T-helper 1 cell treated with Interleukin-12 subunit alpha and Interleukin-12 subunit beta and Interleukin-4 antibody, amounts not matched to agents 30 μg/mL and 1 μg/mL, for 36 hours (primary cell): ENCODE data around the gene LHX1.

Source experiments
- H3K27ac Mint-ChIP-seq: one replicate; pipeline ENCODE4 v1.8.0; 2021; ENCODE audit warnings: mild to moderate bottlenecking, mixed read lengths
- H3K27me3 Mint-ChIP-seq: one replicate; pipeline ENCODE4 v1.8.0; 2021; ENCODE audit warnings: low read depth, mixed read lengths
- H3K36me3 Mint-ChIP-seq: one replicate; pipeline ENCODE4 v1.8.0; 2021; ENCODE audit warnings: low read depth, mixed read lengths
- H3K4me1 Mint-ChIP-seq: one replicate; pipeline ENCODE4 v1.8.0; 2021; ENCODE audit warnings: low read depth, mixed read lengths
- H3K4me3 Mint-ChIP-seq: one replicate; pipeline ENCODE4 v1.8.0; 2021; ENCODE audit warnings: mild to moderate bottlenecking, moderate library complexity, mixed read lengths
- H3K9me3 Mint-ChIP-seq: one replicate; pipeline ENCODE4 v1.8.0; 2021; ENCODE audit warnings: mixed read lengths

LHX1 gene

GRCh38 chr17:36950027-36950426 is 12.8 kb downstream of the LHX1 start:
- Mint-ChIP-seq H3K9me3 (no peaks in the 10 kb centered on the region), H3K4me1 (peaks cover 49% of the 10 kb centered on the region), H3K27me3 (peaks cover 37% of the 10 kb centered on the region), H3K4me3 (peak overlapping the region; percentile 96), H3K36me3 (peaks cover 39% of the 10 kb centered on the region), H3K27ac (no peak overlapping the region)

GRCh38 chr17:36951084-36951789 is 14.0 kb downstream of the LHX1 start:
- Mint-ChIP-seq H3K4me1 (peaks cover 52% of the 10 kb centered on the region), H3K9me3 (no peaks in the 10 kb centered on the region), H3K4me3 (peak overlapping the region; percentile 96)

GRCh38 chr17:36971508-36971907 is 34.2 kb downstream of the LHX1 start:
- no peak overlapping the region for H3K4me3 Mint-ChIP-seq
- H3K4me1 Mint-ChIP-seq, result peaks cover 15% of the 10 kb centered on the region
- H3K36me3 Mint-ChIP-seq, result peaks cover 31% of the 10 kb centered on the region
- H3K9me3 Mint-ChIP-seq, result no peaks in the 10 kb centered on the region
- H3K27ac Mint-ChIP-seq, result no peak overlapping the region
- no peaks in the 10 kb centered on the region for H3K27me3 Mint-ChIP-seq

More at GRCh38 chr17:36951084-36951789, 14.0 kb downstream of the LHX1 start:
- H3K27me3 Mint-ChIP-seq, result peaks cover 25% of the 10 kb centered on the region
- no peak overlapping the region for H3K27ac Mint-ChIP-seq
- H3K36me3 Mint-ChIP-seq, result peaks cover 47% of the 10 kb centered on the region

- Mint-ChIP-seq H3K9me3 (no peaks in the 10 kb centered on the region), H3K27ac (no peak overlapping the region), H3K4me3 (no peak overlapping the region), H3K36me3 (peaks cover 28% of the 10 kb centered on the region), H3K27me3 (no peaks in the 10 kb centered on the region), H3K4me1 (peaks cover 15% of the 10 kb centered on the region)
Measured at GRCh38 chr17:36972186-36972700, 35.0 kb downstream of the LHX1 start.

- Mint-ChIP-seq H3K4me3 (no peak overlapping the region), H3K27me3 (no peaks in the 10 kb centered on the region), H3K27ac (no peak overlapping the region), H3K4me1 (peaks cover 15% of the 10 kb centered on the region), H3K36me3 (peaks cover 23% of the 10 kb centered on the region), H3K9me3 (no peaks in the 10 kb centered on the region)
Measured at GRCh38 chr17:36972905-36973304, 35.6 kb downstream of the LHX1 start.

- Mint-ChIP-seq H3K36me3 (peaks cover 11% of the 10 kb centered on the region), H3K27ac (no peak overlapping the region), H3K27me3 (no peaks in the 10 kb centered on the region), H3K4me3 (no peak overlapping the region), H3K4me1 (peaks cover 5% of the 10 kb centered on the region), H3K9me3 (no peaks in the 10 kb centered on the region)
Measured at GRCh38 chr17:36975922-36976515, 38.7 kb downstream of the LHX1 start.

GRCh38 chr17:36977066-36977465 is 39.8 kb downstream of the LHX1 start:
- Mint-ChIP-seq H3K9me3 (no peaks in the 10 kb centered on the region), H3K4me3 (no peak overlapping the region), H3K36me3 (peaks cover 16% of the 10 kb centered on the region), H3K27me3 (no peaks in the 10 kb centered on the region), H3K27ac (no peak overlapping the region), H3K4me1 (peaks cover 5% of the 10 kb centered on the region)

GRCh38 chr17:36977568-36977967 is 40.3 kb downstream of the LHX1 start:
- no peaks in the 10 kb centered on the region for H3K9me3 Mint-ChIP-seq
- no peak overlapping the region for H3K27ac Mint-ChIP-seq
- H3K27me3 Mint-ChIP-seq, result no peaks in the 10 kb centered on the region
- H3K4me1 Mint-ChIP-seq, result peaks cover 3% of the 10 kb centered on the region
- H3K36me3 Mint-ChIP-seq, result peaks cover 18% of the 10 kb centered on the region
- H3K4me3 Mint-ChIP-seq, result no peak overlapping the region

- no peaks in the 10 kb centered on the region for H3K27me3 Mint-ChIP-seq
- H3K4me1 Mint-ChIP-seq, result peaks cover 3% of the 10 kb centered on the region
- no peak overlapping the region for H3K27ac Mint-ChIP-seq
- H3K9me3 Mint-ChIP-seq, result no peaks in the 10 kb centered on the region
- H3K36me3 Mint-ChIP-seq, result peaks cover 18% of the 10 kb centered on the region
- H3K4me3 Mint-ChIP-seq, result no peak overlapping the region
Measured at GRCh38 chr17:36978810-36979564, 41.7 kb downstream of the LHX1 start.

- Mint-ChIP-seq H3K27ac (no peak overlapping the region), H3K9me3 (no peaks in the 10 kb centered on the region), H3K4me3 (no peak overlapping the region), H3K36me3 (peaks cover 23% of the 10 kb centered on the region), H3K4me1 (peaks cover 3% of the 10 kb centered on the region), H3K27me3 (no peaks in the 10 kb centered on the region)
Measured at GRCh38 chr17:36979565-36979941, 42.3 kb downstream of the LHX1 start.

GRCh38 chr17:36980280-36980761 is 43.0 kb downstream of the LHX1 start:
- no peak overlapping the region for H3K4me3 Mint-ChIP-seq
- peaks cover 3% of the 10 kb centered on the region for H3K4me1 Mint-ChIP-seq
- H3K9me3 Mint-ChIP-seq, result no peaks in the 10 kb centered on the region
- H3K27me3 Mint-ChIP-seq, result no peaks in the 10 kb centered on the region
- H3K27ac Mint-ChIP-seq, result no peak overlapping the region
- peaks cover 23% of the 10 kb centered on the region for H3K36me3 Mint-ChIP-seq

- Mint-ChIP-seq H3K9me3 (no peaks in the 10 kb centered on the region), H3K27ac (no peak overlapping the region), H3K4me3 (no peak overlapping the region), H3K36me3 (peaks cover 28% of the 10 kb centered on the region), H3K27me3 (no peaks in the 10 kb centered on the region), H3K4me1 (peaks cover 4% of the 10 kb centered on the region)
Measured at GRCh38 chr17:36983618-36984017, 46.3 kb downstream of the LHX1 start.

- Mint-ChIP-seq H3K4me1 (peaks cover 4% of the 10 kb centered on the region), H3K4me3 (no peak overlapping the region), H3K27ac (no peak overlapping the region), H3K9me3 (no peaks in the 10 kb centered on the region), H3K27me3 (no peaks in the 10 kb centered on the region), H3K36me3 (peaks cover 44% of the 10 kb centered on the region)
Measured at GRCh38 chr17:36989173-36989572, 51.9 kb downstream of the LHX1 start.

GRCh38 chr17:36992701-36993100 is 55.4 kb downstream of the LHX1 start:
- Mint-ChIP-seq H3K27ac (no peak overlapping the region), H3K4me3 (no peak overlapping the region), H3K27me3 (no peaks in the 10 kb centered on the region), H3K36me3 (peaks cover 60% of the 10 kb centered on the region), H3K4me1 (no peaks in the 10 kb centered on the region), H3K9me3 (peaks cover under 1% of the 10 kb centered on the region)
